Chondrocyte (in vitro differentiated cells): Measurements from ENCODE around the gene SMCO2. TPM values are rescaled to one million over a fixed set of nuclear protein-coding genes. Genes with fewer than 3 reads are reported as not detected.

Source experiments
- DNase-seq: peaks from one replicate; pipeline ENCODE4 v3.0.0; 2021; ENCODE audit warnings: mixed read lengths, low spot score
- H3K27ac Mint-ChIP-seq: one replicate; pipeline ENCODE4 v1.8.0; 2021; ENCODE audit warnings: mild to moderate bottlenecking, moderate library complexity, mixed read lengths; ENCODE audit not compliant: unreplicated experiment
- H3K27me3 Mint-ChIP-seq: 2 replicates; pipeline ENCODE4 v1.8.0; 2021; ENCODE audit warnings: low read depth, mixed read lengths
- H3K36me3 Mint-ChIP-seq: 2 replicates; pipeline ENCODE4 v1.8.0; 2021; ENCODE audit warnings: low read depth, mixed read lengths
- H3K4me1 Mint-ChIP-seq: 2 replicates; pipeline ENCODE4 v1.8.0; 2021; ENCODE audit warnings: low read depth, mild to moderate bottlenecking, mixed read lengths
- H3K4me3 Mint-ChIP-seq: one replicate; pipeline ENCODE4 v1.8.0; 2021; ENCODE audit warnings: mild to moderate bottlenecking, moderate library complexity, mixed read lengths; ENCODE audit not compliant: unreplicated experiment
- H3K9me3 Mint-ChIP-seq: 2 replicates; pipeline ENCODE4 v1.8.0; 2021; ENCODE audit warnings: low read depth, mixed read lengths
- total RNA-seq: library from RNA; stranded (reverse); gene quantifications from 3 replicates; pipeline ENCODE4 v1.2.1, GENCODE V29; 2021
- TF ChIP-seq, protein P1 (sequence below): fragments of 200-600 bp; sonication (generic); IDR thresholded peaks from 2 replicates; pipeline ENCODE4 v1.5.0; 2021; ENCODE audit warnings: antibody characterized with exemption, mild to moderate bottlenecking, moderate library complexity

SMCO2 gene
- total RNA-seq, 1 donor from 2014 or later, result not detected

DNA sequence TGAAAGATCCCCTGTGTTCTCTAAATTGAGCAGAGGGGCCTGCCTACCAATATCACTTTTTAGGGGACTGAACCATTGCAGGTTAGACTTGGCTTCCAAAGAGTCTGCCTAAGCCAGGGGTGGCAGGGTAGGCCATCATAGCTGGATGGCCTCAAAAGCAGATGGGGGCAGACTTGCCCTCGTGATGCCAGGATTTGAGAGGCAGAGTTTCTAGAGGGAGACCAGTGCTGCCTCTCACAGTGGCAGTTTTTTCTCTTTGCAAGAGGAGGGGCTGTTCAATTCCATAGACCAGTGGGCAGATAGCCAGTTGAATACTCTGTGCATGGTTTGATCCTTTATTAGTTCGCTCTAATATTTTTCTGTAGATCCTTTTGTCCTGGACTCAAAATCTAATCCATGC, 23.8 kb upstream of the SMCO2 start:
- no peaks in the 10 kb centered on the region for H3K9me3 Mint-ChIP-seq
- TF ChIP-seq, protein P1, sequence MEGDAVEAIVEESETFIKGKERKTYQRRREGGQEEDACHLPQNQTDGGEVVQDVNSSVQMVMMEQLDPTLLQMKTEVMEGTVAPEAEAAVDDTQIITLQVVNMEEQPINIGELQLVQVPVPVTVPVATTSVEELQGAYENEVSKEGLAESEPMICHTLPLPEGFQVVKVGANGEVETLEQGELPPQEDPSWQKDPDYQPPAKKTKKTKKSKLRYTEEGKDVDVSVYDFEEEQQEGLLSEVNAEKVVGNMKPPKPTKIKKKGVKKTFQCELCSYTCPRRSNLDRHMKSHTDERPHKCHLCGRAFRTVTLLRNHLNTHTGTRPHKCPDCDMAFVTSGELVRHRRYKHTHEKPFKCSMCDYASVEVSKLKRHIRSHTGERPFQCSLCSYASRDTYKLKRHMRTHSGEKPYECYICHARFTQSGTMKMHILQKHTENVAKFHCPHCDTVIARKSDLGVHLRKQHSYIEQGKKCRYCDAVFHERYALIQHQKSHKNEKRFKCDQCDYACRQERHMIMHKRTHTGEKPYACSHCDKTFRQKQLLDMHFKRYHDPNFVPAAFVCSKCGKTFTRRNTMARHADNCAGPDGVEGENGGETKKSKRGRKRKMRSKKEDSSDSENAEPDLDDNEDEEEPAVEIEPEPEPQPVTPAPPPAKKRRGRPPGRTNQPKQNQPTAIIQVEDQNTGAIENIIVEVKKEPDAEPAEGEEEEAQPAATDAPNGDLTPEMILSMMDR, result no peak
- H3K27me3 Mint-ChIP-seq, result no peaks in the 10 kb centered on the region
- H3K4me1 Mint-ChIP-seq, result peaks cover 10% of the 10 kb centered on the region
- peaks cover 3% of the 10 kb centered on the region for H3K36me3 Mint-ChIP-seq
- H3K4me3 Mint-ChIP-seq, result no peak overlapping the region
- no peak overlapping the region for H3K27ac Mint-ChIP-seq
- DNase-seq, result no peak

- no peak for DNase-seq
- Mint-ChIP-seq H3K36me3 (no peaks in the 10 kb centered on the region), H3K4me3 (no peak overlapping the region), H3K4me1 (peaks cover 10% of the 10 kb centered on the region), H3K27me3 (no peaks in the 10 kb centered on the region), H3K9me3 (no peaks in the 10 kb centered on the region), H3K27ac (no peak overlapping the region)
- TF ChIP-seq, protein P1, result peak; percentile 86
Observed at GRCh38 chr12:27424631-27425230, 21.8 kb upstream of the SMCO2 start.

DNA sequence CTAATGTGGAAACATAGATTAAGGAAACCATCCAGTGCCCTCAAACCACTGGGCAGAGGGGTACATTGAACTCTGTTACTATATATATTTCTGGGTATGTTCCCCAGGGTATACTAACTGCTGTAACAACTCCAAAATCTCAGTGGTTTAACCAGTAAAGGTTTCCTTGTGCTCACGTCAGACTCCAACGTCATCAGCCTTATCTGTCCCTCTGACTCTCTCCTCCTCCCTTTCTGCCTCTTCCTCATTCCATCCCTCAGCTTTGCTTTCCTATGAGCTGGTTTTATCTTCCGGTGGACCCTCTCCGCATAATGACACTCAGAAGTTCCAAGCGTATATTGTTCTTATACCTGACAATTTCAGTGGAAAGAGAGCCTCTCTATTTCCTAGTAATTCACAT, 21.2 kb upstream of the SMCO2 start:
- no peaks in the 10 kb centered on the region for H3K36me3 Mint-ChIP-seq
- H3K4me1 Mint-ChIP-seq, result peaks cover 10% of the 10 kb centered on the region
- H3K27me3 Mint-ChIP-seq, result no peaks in the 10 kb centered on the region
- no peak overlapping the region for H3K27ac Mint-ChIP-seq
- no peaks in the 10 kb centered on the region for H3K9me3 Mint-ChIP-seq
- DNase-seq, result no peak
- no peak overlapping the region for H3K4me3 Mint-ChIP-seq
- TF ChIP-seq, protein P1, result no peak

DNA sequence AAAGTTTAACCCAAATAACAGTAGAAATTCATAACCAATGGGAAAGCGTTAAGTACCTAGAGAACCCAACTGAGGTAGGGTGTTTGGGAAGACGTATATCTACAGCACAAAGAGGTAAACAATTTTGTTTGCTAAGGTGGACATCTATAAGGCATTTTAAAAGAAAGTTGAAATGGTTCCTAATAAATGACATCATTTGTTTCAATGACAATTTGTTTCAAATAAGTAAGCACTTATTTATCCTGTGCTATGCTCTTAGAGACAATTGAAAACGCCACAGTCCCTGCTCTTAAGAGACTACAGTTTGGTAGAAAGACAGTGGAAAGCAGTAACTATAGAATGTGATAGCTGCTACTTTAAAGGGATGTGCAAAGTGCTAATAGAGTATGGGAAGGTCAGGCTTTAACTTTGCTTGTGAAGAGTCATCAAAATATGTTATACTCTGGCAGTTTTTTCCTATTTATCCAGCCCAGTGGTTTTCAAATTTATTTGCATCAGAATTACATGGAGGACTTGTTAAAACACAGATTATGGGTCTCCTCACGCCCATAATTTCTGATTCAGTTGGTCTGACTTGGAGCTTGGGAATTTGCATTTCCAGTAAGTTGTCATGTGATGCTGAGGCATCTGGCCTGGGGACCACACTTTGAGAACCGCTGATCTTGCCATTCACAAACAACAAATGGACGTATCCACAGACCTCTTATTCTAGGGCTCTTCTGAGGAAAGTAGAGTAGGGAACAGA, 19.6 kb upstream of the SMCO2 start:
- H3K27me3 Mint-ChIP-seq, result no peaks in the 10 kb centered on the region
- no peak overlapping the region for H3K27ac Mint-ChIP-seq
- no peak overlapping the region for H3K4me3 Mint-ChIP-seq
- H3K4me1 Mint-ChIP-seq, result peaks cover 10% of the 10 kb centered on the region
- TF ChIP-seq, protein P1, result no peak
- DNase-seq, result no peak
- no peaks in the 10 kb centered on the region for H3K36me3 Mint-ChIP-seq
- H3K9me3 Mint-ChIP-seq, result peaks cover 6% of the 10 kb centered on the region

- H3K4me1 Mint-ChIP-seq, result peaks cover 17% of the 10 kb centered on the region
- peaks cover 6% of the 10 kb centered on the region for H3K9me3 Mint-ChIP-seq
- H3K27me3 Mint-ChIP-seq, result no peaks in the 10 kb centered on the region
- TF ChIP-seq, protein P1, result no peak
- H3K27ac Mint-ChIP-seq, result no peak overlapping the region
- H3K36me3 Mint-ChIP-seq, result no peaks in the 10 kb centered on the region
- no peak for DNase-seq
- no peak overlapping the region for H3K4me3 Mint-ChIP-seq
Observed at GRCh38 chr12:27427824-27428223, 18.7 kb upstream of the SMCO2 start.
